ENCODE data around the gene WDR45.

The WDR45 gene

GRCh38 chrX:49053223-49054072 lies 26.2 kb downstream of the WDR45 start (continued):
- no peak for TF ChIP-seq ZNF626 (tag by site-specific recombination; IDR thresholded peaks at IDR 0.05)
- peak; percentile 31; the same call in 1 of the 2 replicates for TF ChIP-seq SP3 (tag by site-specific recombination; IDR thresholded peaks at IDR 0.05)
- TF ChIP-seq, protein P1, sequence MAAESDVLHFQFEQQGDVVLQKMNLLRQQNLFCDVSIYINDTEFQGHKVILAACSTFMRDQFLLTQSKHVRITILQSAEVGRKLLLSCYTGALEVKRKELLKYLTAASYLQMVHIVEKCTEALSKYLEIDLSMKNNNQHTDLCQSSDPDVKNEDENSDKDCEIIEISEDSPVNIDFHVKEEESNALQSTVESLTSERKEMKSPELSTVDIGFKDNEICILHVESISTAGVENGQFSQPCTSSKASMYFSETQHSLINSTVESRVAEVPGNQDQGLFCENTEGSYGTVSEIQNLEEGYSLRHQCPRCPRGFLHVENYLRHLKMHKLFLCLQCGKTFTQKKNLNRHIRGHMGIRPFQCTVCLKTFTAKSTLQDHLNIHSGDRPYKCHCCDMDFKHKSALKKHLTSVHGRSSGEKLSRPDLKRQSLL (tag by site-specific recombination; IDR thresholded peaks at IDR 0.05) = no peak
- TF ChIP-seq ZNF580 (tag by site-specific recombination; IDR thresholded peaks at IDR 0.05) = no peak
- TF ChIP-seq ZNF423 (tag by site-specific recombination; IDR thresholded peaks at IDR 0.05) = 0 out of 2 replicates have a peak, but pooled peaks have one; percentile 30
- peak; percentile 77 for TF ChIP-seq ZBTB20 (tag by site-specific recombination; IDR thresholded peaks at IDR 0.05)
- TF ChIP-seq ZNF2 (tag by site-specific recombination; IDR thresholded peaks at IDR 0.05) = no peak
- TF ChIP-seq ZBTB17 (tag by site-specific recombination; IDR thresholded peaks at IDR 0.05) = no peak
- 0 out of 2 replicates have a peak, but pooled peaks have one; percentile 27 for TF ChIP-seq KLF8 (tag by site-specific recombination; IDR thresholded peaks at IDR 0.05)
- no peak for TF ChIP-seq ZNF24 (tag by site-specific recombination; IDR thresholded peaks at IDR 0.05)
- peak; percentile 46 for TF ChIP-seq SP2 (tag by site-specific recombination; IDR thresholded peaks at IDR 0.05)
- TF ChIP-seq, protein P2, sequence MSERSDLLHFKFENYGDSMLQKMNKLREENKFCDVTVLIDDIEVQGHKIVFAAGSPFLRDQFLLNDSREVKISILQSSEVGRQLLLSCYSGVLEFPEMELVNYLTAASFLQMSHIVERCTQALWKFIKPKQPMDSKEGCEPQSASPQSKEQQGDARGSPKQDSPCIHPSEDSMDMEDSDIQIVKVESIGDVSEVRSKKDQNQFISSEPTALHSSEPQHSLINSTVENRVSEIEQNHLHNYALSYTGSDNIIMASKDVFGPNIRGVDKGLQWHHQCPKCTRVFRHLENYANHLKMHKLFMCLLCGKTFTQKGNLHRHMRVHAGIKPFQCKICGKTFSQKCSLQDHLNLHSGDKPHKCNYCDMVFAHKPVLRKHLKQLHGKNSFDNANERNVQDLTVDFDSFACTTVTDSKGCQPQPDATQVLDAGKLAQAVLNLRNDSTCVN (tag by site-specific recombination; optimal IDR thresholded peaks at IDR 0.05) = peak; percentile 86
- TF ChIP-seq KLF9 (tag by site-specific recombination; IDR thresholded peaks at IDR 0.05; ENCODE audit: low read depth) = peak; percentile 79
- peak; percentile 19; the same call in 1 of the 2 replicates for TF ChIP-seq ZBTB48 (tag by site-specific recombination; IDR thresholded peaks at IDR 0.05)
- TF ChIP-seq ZNF692 (tag by site-specific recombination; IDR thresholded peaks at IDR 0.05) = peak; percentile 22; the same call in 1 of the 2 replicates
- TF ChIP-seq ZNF76 (tag by site-specific recombination; IDR thresholded peaks at IDR 0.05; ENCODE audit: borderline replicate concordance, low read depth) = no peak
- no peak for TF ChIP-seq ELK4 (IDR thresholded peaks at IDR 0.05; ENCODE audit: borderline replicate concordance, low read depth, low read length)
- no peak for TF ChIP-seq ZNF311 (tag by site-specific recombination; IDR thresholded peaks at IDR 0.05; ENCODE audit: borderline replicate concordance)
- no peak for TF ChIP-seq ZNF341 (tag by site-specific recombination; IDR thresholded peaks at IDR 0.05; ENCODE audit: low read depth)
- TF ChIP-seq PATZ1 (tag by site-specific recombination; IDR thresholded peaks at IDR 0.05) = peak; percentile 75
- peak; percentile 56; the same call in 1 of the 2 replicates for TF ChIP-seq ZBTB10 (tag by site-specific recombination; IDR thresholded peaks at IDR 0.05)
- peak; percentile 22; the same call in 1 of the 2 replicates for TF ChIP-seq ZBTB11 (tag by site-specific recombination; conservative IDR thresholded peaks at IDR 0.05; ENCODE audit: low read depth)
- TF ChIP-seq GLIS2 (tag by site-specific recombination; IDR thresholded peaks at IDR 0.05) = peak; percentile 62
- 0 out of 2 replicates have a peak, but pooled peaks have one; percentile 50 for TF ChIP-seq HOXC10 (CRISPR knock-in tag; IDR thresholded peaks at IDR 0.05)
- no peak for TF ChIP-seq ZFP37 (tag by site-specific recombination; IDR thresholded peaks at IDR 0.05)

All from HEK293 (cell line).